GM18868 (cell line): ENCODE data around the gene CALM1.

Experiments used
- ATAC-seq: cut with Tn5 transposase; IDR thresholded peaks from one replicate; pipeline ENCODE4 v1.9.1; 2021; ENCODE audit warnings: mild to moderate bottlenecking, moderate library complexity; ENCODE audit not compliant: unreplicated experiment

CALM1 gene

DNA sequence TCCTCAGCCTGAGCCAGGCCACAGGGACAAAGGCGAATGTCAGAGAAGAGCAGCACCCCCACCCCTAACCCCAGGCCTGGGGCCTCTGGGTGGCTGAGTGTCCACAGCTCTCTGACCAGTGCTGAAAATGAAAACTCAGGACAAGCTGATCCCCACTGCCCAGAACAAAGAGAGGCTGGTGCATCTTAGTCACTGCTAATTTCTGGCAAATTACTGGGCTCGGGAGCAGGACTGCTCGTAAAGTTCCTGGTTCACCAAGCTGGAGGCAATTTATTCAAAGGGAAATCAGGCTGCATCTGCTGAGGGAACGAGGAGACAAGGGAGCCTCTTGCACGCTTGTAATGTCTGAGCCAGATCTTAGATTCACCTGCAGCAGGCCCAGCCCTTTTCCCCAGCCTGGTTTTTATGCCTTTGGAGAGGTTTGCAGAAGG is 43.2 kb downstream of the CALM1 start:
- no peak for ATAC-seq

GRCh38 chr14:90440592-90440991 is 43.8 kb downstream of the CALM1 start:
- no peak for ATAC-seq

- no peak for ATAC-seq
These were observed 45.6 kb downstream of the CALM1 start for GRCh38 chr14:90442388-90442787.

DNA sequence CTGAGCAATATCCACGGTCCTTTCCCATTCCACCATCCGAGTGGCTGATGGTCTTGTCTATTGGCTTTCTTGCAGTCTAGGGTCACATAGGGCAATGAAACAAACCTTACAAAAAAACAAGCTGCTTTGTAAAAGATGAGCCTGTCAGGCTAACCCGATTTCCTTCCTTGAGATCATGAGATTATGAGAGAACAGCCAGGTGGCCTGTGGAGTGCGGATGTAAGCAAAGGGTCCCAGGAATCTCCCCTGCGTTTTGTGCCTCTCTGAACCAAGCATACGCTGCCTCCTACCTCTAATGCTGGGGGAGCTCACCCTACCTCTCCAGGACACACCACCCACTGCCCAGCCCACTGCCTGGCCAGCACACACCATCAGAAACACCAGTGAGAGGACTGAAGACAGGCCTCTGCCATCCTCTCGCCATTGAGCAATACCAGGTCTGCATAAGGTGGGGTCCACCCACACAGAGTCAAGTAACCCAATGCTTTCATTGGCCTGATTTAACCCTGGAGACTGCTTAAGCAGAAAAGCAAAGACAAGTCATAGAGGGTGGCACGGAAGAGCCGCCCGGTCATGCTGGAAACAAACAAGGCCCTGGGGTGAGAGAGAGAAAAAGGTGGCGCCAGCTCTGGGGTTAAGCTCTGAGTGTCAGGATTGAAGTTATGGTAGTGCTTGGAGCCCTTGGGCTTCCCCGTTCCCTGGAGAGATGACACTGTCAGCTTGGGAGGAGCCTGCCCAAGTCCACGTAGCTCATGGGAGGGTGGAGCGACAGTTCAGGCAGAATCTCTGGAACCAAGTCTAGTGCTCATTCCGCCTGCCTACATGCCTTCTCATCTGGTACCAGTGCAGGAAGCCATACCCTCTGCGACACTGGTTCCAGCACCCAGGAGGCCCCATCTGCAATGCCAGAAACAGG is 46.6 kb downstream of the CALM1 start:
- no peak for ATAC-seq

- ATAC-seq = no peak
These were observed 47.4 kb downstream of the CALM1 start for GRCh38 chr14:90444077-90444696.

DNA sequence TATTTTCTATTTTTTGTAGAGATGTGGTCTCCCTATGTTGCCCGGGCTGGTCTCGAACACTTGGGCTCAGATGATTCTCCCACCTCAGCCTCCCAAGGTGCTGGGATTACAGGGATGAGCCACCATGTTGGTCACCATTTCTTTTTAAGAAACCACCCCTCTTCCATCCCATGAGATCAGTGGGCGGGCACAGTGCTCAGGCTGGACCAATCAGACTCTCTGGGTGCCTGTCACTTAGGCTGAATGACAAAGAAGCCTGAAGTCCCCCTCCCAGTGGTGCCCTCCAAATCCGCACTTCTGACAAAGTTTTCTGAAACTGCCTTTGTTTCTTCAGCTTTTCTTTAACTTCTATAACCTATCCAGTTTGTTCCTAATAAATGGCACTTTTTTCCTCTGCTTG is 48.2 kb downstream of the CALM1 start:
- ATAC-seq = no peak

DNA sequence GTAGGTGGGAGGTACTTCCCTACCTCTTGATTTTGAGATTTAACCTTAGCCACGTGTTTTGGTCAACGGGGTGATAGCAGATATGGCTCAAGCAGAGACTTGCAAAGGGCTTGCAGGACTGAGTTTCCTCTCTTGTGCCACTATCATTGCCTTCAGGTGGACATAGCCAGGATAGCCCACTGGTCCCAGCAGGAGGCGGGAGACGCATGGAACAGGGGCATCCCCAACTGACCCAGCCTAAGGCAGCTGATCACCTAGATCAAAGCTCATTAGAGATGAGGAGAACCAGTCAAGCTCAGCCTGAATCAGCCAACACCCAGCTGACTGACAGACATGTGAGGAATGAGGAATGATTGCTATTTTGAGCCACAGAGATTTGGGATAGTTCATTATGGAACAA is 49.6 kb downstream of the CALM1 start:
- ATAC-seq = no peak

DNA sequence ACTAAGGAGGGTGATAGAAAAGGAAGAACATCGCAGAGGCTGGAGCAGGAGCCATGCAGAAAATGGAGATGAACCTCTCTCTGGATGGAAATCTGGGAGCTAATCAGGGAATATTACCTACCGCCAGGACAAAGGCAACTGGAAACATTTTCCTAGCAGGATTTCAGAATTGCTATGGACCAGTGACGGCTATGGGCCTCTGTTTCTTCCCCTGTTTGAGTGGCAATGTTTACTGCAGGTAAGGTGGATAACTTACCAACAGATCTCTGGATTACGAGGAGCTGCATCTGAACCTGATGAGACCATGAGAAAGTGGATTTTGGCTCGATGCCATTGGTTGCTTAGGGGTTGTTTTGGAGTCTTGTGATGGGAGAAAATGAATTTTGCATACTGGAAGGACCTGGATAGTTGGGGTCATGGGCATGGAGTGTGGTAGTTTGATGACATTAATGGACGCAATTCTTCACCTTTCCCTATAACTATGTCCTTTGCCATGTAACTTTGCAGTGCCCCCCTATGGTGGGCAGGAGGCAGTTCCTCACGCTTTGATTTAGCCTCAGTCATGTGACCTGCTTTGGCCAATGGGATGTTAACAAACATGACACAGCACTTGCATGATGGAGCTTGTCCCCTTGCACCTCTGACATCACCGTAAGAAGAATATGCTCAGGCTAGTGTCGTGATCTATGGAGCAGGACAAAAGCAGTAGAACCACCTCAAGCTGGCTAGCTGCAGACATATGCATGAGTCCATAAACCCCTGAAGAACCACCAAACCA is 51.1 kb downstream of the CALM1 start:
- no peak for ATAC-seq

DNA sequence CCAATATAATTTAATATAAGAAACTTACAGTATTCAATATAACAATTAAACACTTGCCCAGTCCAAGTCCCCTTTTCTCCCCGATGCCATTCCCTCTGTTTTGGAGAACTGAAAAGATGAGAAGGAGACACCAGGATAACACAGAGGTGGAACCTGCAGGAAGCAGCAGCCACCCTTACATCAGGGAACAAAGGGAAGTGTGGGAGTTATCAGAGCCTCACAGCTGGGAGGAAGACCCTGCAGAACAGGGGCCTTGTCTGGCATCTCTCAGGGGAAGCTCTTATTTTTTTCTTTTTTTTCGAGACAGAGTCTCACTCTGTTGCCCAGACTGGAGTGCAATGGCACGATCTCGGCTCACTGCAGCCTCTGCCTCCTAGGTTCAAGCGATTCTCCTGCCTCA is 52.6 kb downstream of the CALM1 start:
- ATAC-seq = no peak

DNA sequence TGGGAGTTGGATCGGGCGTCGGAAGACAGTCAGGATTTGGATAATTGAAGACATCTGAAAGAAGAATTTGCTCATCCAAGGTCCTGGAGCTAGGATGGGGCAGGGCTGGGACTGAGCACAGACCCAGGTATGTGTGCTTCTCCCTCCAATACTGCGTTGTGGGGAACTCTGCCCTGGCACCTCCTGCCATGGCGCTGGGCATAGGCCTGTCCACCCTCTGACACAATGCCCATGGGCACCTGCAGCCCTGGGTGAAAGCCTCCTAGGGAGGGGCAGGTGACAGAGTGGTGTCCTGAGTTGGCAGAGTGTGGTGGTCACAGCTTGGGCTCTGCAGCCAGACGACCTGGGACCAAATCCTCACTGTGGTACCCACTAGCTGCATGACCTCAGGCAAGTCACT is 53.3 kb downstream of the CALM1 start:
- ATAC-seq = no peak

DNA sequence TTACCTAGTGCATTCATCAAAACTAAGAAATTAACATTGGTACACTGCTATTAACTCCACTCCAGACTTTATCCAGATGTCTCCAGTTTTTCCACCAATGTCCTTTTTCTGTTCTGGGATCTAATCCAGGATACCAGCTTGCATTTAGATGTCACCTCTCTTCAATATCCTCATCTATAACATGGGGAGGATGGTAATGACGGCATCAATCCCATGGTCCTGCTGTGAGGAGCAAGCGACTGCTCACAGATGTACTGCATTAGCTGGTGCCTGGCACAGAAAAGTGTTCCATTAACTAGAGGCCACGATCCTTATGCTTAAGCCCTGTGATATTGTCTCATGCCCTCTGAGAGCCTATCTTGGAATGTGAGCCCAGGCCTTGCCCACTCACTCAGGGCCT is 53.8 kb downstream of the CALM1 start:
- no peak for ATAC-seq

DNA sequence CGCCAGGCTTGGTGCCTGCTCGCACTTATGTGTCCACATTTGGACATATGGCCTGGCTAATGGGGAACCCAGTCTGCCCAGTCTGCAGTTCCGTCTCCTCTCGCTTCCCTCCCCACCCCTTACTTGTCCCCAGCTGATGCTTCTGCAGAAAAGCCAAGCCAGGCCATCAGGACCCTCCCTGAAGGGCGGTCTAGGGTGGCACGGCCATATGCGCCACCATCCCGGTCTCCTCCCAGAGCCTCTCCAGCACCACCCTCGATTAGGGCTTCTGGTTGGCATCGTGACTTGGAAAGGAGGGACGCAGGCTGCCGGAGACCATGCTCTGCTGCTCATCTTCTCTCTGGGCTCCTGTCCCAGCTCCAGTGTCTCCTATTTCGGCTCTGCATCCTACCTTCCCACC is 54.6 kb downstream of the CALM1 start:
- ATAC-seq = no peak

- no peak for ATAC-seq
These were observed 55.1 kb downstream of the CALM1 start for GRCh38 chr14:90451961-90452360.

- ATAC-seq = peak; percentile 39
These were observed 55.5 kb downstream of the CALM1 start for GRCh38 chr14:90452366-90452765.

DNA sequence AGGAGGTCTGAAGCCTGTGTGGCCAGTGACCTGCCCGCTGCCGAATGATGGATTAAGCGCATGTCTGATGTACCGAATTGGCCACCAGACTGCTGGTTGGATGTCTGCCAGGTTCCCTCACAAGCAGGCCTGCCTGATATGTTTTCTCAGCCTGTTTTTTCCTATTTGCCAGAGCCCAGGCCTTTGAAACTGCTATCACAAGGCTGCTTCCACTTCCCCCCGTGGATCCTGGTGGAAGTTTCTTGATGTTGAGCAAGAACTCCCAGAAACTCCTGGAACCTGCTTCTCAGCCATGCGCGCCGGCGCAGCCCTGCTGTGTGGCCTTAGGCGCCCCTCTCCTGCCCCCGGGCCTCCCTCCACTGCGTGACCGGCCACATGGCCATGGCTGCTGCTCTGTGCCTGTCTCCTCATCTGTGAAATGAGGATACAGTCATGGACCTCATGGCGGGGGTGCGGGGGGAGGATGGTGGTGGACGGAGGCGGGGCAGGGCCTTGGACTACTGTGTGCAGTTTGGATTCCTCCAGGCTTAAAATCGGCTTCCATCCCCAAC is 56.6 kb downstream of the CALM1 start:
- ATAC-seq = no peak

- ATAC-seq = no peak
These were observed 57.5 kb downstream of the CALM1 start for GRCh38 chr14:90454041-90455000.

GRCh38 chr14:90455100-90455571 is 58.3 kb downstream of the CALM1 start:
- no peak for ATAC-seq

DNA sequence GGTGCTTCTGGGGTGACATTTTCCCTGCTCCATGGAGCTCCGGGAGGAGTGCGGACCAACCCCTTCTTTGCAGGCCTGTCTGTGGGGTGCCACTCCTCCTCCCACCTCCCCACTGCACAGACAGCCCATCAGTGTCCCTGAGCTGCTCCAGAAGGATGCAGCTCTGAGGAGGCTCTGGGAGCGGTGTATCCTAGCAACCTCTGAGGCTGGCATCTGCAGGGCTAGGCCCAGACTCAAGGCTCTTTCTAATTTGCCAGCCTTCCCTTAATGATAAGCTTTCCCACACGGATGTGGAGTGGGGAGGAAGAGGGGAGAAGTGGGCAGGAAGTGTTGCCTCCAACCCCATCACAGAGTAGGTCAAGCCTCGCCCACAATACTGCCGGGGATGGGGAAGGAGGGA is 59.7 kb downstream of the CALM1 start:
- ATAC-seq = no peak

DNA sequence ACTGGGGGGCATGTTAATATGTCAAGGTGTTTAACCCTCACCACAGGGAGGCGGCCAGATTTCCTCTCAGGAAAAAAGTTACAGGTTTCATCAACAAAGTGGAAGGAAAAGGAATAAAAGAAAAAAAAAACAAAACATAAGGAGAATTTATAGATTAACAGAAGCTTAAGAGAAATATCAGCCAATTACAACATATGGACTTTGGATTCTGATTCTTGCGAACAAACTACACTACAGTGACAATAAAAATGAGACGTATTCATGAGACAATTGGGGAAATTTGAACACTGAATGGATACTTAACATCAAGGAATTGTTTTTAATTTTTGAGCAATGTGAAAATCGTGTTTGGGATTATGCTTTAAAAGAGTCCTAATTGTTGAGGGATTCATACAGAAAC is 60.4 kb downstream of the CALM1 start:
- no peak for ATAC-seq
